Muscle layer of colon (tissue), 2 donors: ENCODE measurements around the gene ANKRD63.

Source experiments
- H3K27ac ChIP-seq: one replicate; pipeline ENCODE4 v1.7.0; 2013; ENCODE audit warnings: low read depth, mild to moderate bottlenecking, low read length, moderate library complexity
- H3K27me3 ChIP-seq, 2 donors: one replicate each; pipeline ENCODE4 v1.7.0; 2013; ENCODE audit warnings: low read length in 2 of 2, mild to moderate bottlenecking in 2 of 2; ENCODE audit not compliant: insufficient read depth in 2 of 2, control insufficient read depth in 1 of 2
- H3K36me3 ChIP-seq: one replicate; pipeline ENCODE4 v1.7.0; 2013; ENCODE audit warnings: mild to moderate bottlenecking, low read length; ENCODE audit not compliant: insufficient read depth
- H3K4me1 ChIP-seq: one replicate; pipeline ENCODE4 v1.7.0; 2013; ENCODE audit warnings: mild to moderate bottlenecking, low read length; ENCODE audit not compliant: insufficient read depth
- H3K4me3 ChIP-seq, 2 donors: one replicate each; pipeline ENCODE4 v1.7.0; 2013; ENCODE audit warnings: low read length in 2 of 2, low read depth in 1 of 2, mild to moderate bottlenecking in 1 of 2, moderate library complexity in 1 of 2
- H3K9ac ChIP-seq: one replicate; pipeline ENCODE4 v1.7.0; 2013; ENCODE audit warnings: low read length
- H3K9me3 ChIP-seq: one replicate; pipeline ENCODE4 v1.7.0; 2013; ENCODE audit warnings: mild to moderate bottlenecking, low read length
- donor health status: abdominal sarcoma.
- donor health status: Adenocarcinoma of cecum.

Gene ANKRD63, protein sequence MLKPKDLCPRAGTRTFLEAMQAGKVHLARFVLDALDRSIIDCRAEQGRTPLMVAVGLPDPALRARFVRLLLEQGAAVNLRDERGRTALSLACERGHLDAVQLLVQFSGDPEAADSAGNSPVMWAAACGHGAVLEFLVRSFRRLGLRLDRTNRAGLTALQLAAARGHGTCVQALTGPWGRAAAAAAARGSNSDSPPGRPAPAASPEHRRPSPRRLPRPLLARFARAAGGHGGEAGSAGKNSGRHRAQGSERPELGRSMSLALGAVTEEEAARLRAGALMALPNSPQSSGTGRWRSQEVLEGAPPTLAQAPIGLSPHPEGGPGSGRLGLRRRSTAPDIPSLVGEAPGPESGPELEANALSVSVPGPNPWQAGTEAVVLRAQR

DNA sequence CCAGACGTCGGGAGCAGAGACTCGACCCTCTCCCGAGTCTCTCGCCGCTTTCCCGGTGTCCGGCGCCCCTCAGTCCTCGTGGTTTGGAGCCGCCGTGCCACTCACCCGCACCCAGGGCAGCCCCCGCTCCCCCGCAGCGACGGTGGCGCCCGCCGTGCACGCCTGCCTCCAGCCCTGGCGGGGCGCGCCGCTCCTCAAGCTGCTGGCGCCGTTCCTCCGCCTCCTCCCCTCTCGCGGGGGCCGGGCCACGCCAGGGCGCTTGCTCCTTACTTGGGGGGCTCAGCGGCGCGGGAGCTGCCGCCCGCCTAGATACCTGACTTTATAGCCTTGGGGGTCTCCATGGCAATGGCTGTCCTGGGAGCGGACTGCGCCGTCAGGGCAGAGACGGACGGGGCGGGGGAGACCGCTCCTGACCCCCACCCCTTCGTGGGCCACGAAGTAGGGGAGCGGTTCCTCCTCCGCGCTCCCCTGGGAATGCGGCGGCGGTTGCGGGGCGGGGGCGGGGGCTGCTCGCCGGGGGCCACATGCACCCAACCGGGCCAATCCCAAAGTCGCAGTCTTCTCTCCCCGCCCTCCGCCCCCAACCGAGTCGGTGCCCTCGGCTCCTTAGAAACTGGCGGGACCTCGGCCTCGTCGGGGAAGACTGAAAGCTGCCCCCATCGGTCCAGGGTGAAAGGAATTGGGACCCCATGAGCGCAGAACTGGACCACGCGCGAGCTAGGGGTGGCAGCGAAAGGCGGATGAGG, at the start of gene ANKRD63:
Gene ANKRD63, minus strand, starts transcription at position 196 of the 746 bp plus-strand sequence. CDS start 478 bp downstream, outside the sequence.
- Histone ChIP-seq H3K27me3 (peaks cover 25 to 44% of the 10 kb centered on the region in 2 donors), H3K36me3 (no peaks in the 10 kb centered on the region), H3K9ac (no peak within 1 kb of the TSS), H3K4me1 (peaks cover 11% of the 10 kb centered on the region), H3K9me3 (no peaks in the 10 kb centered on the region), H3K4me3 (peak within 1 kb of the TSS; percentile 35 to 53), H3K27ac (no peak within 1 kb of the TSS)

DNA sequence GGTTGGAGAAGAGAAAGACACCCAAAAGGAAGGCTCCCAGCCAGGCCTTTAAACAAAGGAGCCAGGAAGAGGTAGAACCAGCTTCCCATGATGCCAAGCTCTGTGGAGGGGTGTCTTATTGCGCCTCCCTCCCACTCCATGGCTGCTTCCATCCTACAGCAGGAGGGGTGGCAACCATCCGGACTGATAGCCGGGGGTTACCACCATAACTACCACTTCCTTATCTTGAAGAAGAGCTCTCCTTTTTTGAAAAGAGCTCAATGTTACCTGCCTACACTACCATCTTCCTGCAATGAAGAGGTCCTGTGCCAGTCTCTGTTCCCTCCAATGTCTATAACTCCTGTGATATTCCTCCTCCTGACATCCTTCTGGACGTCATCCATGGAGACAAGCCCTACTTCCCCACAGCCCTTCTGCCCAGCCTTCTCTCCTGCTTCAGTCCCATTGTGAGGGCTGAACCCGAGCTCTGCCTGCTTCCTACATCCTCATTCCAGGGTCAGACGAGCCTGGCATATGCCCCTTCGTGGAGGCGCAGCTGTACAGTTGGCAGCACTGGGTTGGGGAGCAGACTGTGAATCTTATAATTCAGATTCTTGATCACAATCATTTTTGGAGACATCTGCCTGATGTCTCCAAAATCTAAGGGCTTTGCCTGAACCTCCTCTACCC, 49.4 kb upstream of the ANKRD63 start:
- Histone ChIP-seq H3K9ac (no peak overlapping the region), H3K27me3 (no peaks in the 10 kb centered on the region), H3K27ac (peak overlapping the region; percentile 95), H3K36me3 (peaks cover 31% of the 10 kb centered on the region), H3K4me3 (no peak overlapping the region), H3K9me3 (no peaks in the 10 kb centered on the region), H3K4me1 (peaks cover 94% of the 10 kb centered on the region)

DNA sequence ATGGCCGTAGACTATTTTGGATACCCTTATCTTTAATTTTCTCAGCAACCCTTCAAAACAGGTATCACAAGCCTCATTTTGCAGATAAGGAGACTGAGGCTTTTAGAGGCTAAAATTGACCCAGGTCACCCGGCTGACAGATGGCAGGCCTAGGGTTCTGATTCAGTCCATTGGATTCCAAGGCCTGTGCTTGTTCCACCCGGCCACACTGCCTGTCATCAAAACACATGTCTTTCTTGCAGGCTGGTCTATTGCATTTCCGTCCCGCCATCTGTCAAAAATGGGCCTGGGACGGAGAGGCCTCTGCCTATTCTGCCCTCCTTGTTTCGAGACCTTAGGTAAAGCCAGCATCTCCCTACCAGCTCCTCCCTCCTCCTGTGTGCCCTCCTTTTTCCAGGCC, 48.8 kb upstream of the ANKRD63 start:
- Histone ChIP-seq H3K36me3 (peaks cover 33% of the 10 kb centered on the region), H3K4me1 (peaks cover 94% of the 10 kb centered on the region), H3K27ac (peak overlapping the region; percentile 95), H3K4me3 (no peak overlapping the region), H3K9ac (no peak overlapping the region), H3K27me3 (no peaks in the 10 kb centered on the region), H3K9me3 (no peaks in the 10 kb centered on the region)

DNA sequence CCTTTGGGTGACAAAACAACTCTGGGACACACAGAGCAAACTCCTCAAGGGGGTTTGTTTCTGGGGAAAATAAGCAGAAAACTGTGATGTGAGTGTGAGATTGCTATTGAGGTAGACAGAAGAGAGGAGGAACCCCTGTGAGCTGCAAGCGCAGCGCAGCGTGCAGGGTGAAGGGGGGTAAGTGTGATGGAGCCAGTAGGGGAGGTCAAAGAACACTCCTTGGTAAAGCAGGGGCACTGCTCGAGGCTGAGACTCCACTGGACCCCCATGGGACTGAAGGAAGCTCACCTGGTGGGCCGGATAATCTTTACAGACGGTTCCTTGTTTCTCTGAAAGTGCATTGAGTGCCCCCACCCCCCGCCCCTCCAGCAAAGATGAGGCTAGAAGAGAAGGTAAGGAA, 48.2 kb upstream of the ANKRD63 start:
- H3K9ac ChIP-seq = peak overlapping the region; percentile 55
- no peaks in the 10 kb centered on the region for H3K27me3 ChIP-seq
- H3K36me3 ChIP-seq = peaks cover 31% of the 10 kb centered on the region
- H3K4me1 ChIP-seq = peaks cover 94% of the 10 kb centered on the region
- no peak overlapping the region for H3K4me3 ChIP-seq
- H3K9me3 ChIP-seq = no peaks in the 10 kb centered on the region
- peak overlapping the region; percentile 95 for H3K27ac ChIP-seq

DNA sequence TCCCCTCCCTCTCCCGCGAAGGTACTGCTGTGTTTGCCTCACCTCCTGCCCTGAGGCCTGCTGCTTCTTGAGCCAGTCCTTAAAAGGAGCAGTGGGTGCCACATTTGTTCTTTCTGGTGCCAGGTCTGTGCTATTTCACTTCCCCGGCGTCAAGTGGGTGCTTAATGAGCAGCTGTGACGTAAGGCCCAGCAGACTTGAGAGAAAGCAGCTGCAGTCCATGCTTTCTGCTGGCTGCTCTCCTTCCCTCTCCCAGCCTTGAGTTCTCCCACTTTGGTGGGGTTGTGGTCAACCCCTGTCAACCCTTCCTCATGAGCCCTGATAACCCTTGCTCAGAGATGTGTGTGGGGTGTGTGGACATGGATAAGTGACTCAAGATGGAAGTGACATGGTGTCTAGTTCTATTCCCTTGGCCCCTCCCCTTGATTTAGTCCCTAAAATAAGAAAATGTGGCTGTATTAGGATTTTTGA, 47.5 kb upstream of the ANKRD63 start:
- H3K4me3 ChIP-seq = no peak overlapping the region
- peak overlapping the region; percentile 55 for H3K9ac ChIP-seq
- H3K27ac ChIP-seq = peak overlapping the region; percentile 95
- no peaks in the 10 kb centered on the region for H3K9me3 ChIP-seq
- H3K36me3 ChIP-seq = peaks cover 25% of the 10 kb centered on the region
- no peaks in the 10 kb centered on the region for H3K27me3 ChIP-seq
- peaks cover 91% of the 10 kb centered on the region for H3K4me1 ChIP-seq

DNA sequence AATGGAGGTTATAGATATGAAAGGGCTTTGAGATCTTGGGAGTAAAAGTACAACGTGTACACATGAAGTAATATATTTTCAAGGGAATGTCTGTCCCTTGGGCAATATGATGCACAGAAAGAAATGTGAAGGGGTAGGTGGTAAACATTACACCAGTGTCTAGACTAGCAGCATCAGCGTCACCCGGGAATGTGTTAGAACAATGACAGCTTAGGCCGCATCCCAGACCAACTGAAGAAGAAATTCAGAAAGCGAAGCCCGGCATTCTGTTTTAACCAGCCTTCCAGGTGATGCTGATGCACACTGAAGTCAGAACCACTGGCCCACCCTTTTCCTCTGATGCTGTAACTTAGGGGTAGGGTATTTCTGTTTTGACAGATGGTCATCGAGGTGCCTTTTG, 46.9 kb upstream of the ANKRD63 start:
- H3K9ac ChIP-seq = no peak overlapping the region
- peaks cover 19% of the 10 kb centered on the region for H3K36me3 ChIP-seq
- no peaks in the 10 kb centered on the region for H3K27me3 ChIP-seq
- no peaks in the 10 kb centered on the region for H3K9me3 ChIP-seq
- no peak overlapping the region for H3K4me3 ChIP-seq
- H3K27ac ChIP-seq = peak overlapping the region; percentile 84
- peaks cover 87% of the 10 kb centered on the region for H3K4me1 ChIP-seq

DNA sequence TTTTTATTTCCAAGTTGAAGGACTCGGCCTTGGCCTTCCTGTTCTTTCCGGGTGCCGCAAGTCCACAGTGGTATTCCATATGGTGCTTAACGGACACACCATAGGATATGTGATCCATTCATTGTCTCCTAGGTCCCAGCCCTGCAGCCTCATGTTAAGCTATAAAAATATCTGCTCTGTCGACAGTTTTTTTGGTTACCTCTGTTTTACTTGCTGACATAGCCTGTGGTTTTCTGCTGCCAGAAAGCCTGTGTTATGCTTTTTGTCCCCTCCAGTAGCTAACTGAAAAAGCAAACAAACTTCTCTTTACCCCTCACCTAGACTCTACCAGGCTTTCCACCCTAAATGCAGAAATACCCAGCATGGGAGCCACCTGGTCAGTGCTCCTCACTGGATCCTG, 45.9 kb upstream of the ANKRD63 start:
- peaks cover 18% of the 10 kb centered on the region for H3K36me3 ChIP-seq
- H3K4me3 ChIP-seq = peak overlapping the region in 1 of 2 donors; percentile 71
- no peaks in the 10 kb centered on the region for H3K9me3 ChIP-seq
- no peaks in the 10 kb centered on the region for H3K27me3 ChIP-seq
- peaks cover 76% of the 10 kb centered on the region for H3K4me1 ChIP-seq
- peak overlapping the region; percentile 84 for H3K27ac ChIP-seq
- H3K9ac ChIP-seq = peak overlapping the region; percentile 70

DNA sequence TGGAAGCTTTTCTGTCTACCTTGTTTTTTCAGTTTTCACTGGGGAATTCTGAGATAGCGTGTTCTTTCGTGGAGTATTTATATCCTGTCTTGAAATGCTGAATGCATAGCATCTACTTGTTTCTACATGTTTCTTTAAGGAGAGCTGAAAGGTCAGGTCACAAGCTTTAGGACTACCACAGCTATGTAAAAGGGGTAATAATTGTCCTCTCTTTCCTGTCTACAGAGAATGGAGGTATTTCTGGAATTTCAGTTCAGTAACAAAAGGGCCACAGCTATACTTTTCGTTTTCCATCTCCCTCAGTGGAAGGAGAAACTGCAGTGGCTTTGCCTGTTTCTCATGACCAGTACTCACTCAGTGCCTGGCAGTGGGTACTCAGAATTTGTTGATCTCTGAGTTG, 45.3 kb upstream of the ANKRD63 start:
- H3K4me3 ChIP-seq = peak overlapping the region in 1 of 2 donors; percentile 71
- peak overlapping the region; percentile 70 for H3K9ac ChIP-seq
- H3K27ac ChIP-seq = peak overlapping the region; percentile 84
- no peaks in the 10 kb centered on the region for H3K9me3 ChIP-seq
- no peaks in the 10 kb centered on the region for H3K27me3 ChIP-seq
- H3K4me1 ChIP-seq = peaks cover 73% of the 10 kb centered on the region
- peaks cover 18% of the 10 kb centered on the region for H3K36me3 ChIP-seq

DNA sequence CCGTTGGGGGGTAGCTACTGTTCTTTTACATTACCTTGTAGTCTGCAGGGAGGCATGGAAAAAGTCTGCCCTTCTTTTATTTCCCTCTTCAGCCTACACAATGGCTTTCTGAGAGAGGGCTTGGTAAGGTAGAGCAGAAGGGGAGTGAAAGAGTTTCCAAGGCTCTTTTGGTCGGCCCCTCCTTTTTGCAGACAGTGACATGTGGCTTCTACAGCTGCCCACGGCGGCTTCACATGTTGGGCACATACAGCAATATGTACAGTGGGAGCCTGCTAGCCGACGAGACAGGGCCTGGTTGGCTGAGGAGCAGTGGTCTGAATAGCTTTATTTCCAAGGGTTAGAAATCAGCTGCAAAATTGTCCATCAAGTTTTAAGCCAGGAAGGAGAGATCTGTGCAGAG, 44.6 kb upstream of the ANKRD63 start:
- H3K27ac ChIP-seq = peak overlapping the region; percentile 84
- H3K36me3 ChIP-seq = peaks cover 18% of the 10 kb centered on the region
- H3K27me3 ChIP-seq = no peaks in the 10 kb centered on the region
- no peaks in the 10 kb centered on the region for H3K9me3 ChIP-seq
- peaks cover 72% of the 10 kb centered on the region for H3K4me1 ChIP-seq
- peak overlapping the region in 1 of 2 donors; percentile 71 for H3K4me3 ChIP-seq
- peak overlapping the region; percentile 70 for H3K9ac ChIP-seq

DNA sequence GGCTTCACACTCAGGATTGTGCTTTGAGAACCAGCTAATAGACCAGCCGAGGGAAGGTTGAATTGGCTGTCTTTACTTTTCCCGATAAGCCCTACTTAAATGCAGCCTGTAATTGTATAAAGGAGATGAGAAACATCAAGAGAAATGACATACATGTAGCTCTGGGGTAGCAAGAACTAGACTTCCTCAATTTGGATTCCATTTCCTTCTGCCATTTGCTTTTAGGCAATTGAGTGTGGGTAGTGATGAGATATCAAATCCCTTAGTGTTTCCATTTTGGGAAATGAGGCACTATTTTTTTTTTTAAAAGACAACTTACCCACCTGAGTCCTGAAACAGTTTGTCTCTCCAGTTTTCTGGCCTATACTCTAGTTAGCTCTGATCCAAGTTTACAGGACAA, 42.8 kb upstream of the ANKRD63 start:
- no peaks in the 10 kb centered on the region for H3K9me3 ChIP-seq
- no peaks in the 10 kb centered on the region for H3K27me3 ChIP-seq
- peak overlapping the region; percentile 70 for H3K9ac ChIP-seq
- H3K4me1 ChIP-seq = peaks cover 66% of the 10 kb centered on the region
- peak overlapping the region; percentile 71 to 85 for H3K4me3 ChIP-seq
- H3K36me3 ChIP-seq = peaks cover 15% of the 10 kb centered on the region
- H3K27ac ChIP-seq = peak overlapping the region; percentile 94

DNA sequence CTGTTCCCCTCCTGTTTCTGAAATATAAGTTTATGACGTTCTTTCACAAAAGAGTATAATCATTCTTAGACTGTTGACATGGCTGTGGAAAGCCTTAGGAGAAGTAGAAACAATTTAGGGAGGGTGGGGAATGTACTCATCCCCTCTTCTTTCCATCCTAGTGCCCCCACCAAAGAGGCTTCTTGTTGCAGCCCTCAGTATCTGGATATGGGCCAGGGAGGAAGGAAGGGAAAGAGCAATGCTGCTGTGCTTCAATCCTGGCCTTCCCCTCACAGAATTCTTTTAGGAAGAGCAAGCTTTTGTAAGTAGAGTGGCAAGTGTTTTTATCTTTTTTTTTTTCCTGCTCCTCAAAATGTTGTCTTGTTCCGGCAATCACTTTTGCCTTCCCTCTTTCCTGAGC, 42.3 kb upstream of the ANKRD63 start:
- H3K9ac ChIP-seq = peak overlapping the region; percentile 70
- H3K4me3 ChIP-seq = peak overlapping the region; percentile 71 to 85
- peaks cover 15% of the 10 kb centered on the region for H3K36me3 ChIP-seq
- H3K9me3 ChIP-seq = no peaks in the 10 kb centered on the region
- H3K27ac ChIP-seq = peak overlapping the region; percentile 94
- H3K4me1 ChIP-seq = peaks cover 61% of the 10 kb centered on the region
- H3K27me3 ChIP-seq = no peaks in the 10 kb centered on the region
